Motor neuron (in vitro differentiated cells): ENCODE results near the gene ZNF334. TPM values are rescaled to one million over a fixed set of nuclear protein-coding genes. Genes with fewer than 3 reads are reported as not detected.

Experiments used
- ATAC-seq, 8 experiments: fragments of 200-7000 bp; cut with Tn5 transposase; replicated peaks in 6 of 8; 2 replicates each; pipeline ENCODE4 v1.8.0; 2021; ENCODE audit warnings: mild to moderate bottlenecking in 8 of 8, moderate library complexity in 8 of 8
- H3K27ac ChIP-seq, 2 donors: fragments of 250-450 bp; sonication (Bioruptor Pico); 2 replicates each; pipeline ENCODE4 v1.9.0; 2021; ENCODE audit warnings: antibody characterized with exemption in 2 of 2, mild to moderate bottlenecking in 2 of 2, moderate library complexity in 1 of 2
- H3K4me1 ChIP-seq, 2 donors: fragments of 250-450 bp; sonication (Bioruptor Pico); replicated peaks in 1 of 2; 2 replicates each; pipeline ENCODE4 v1.6.1; 2021; ENCODE audit warnings: antibody characterized with exemption in 2 of 2, mild to moderate bottlenecking in 2 of 2, moderate library complexity in 1 of 2
- H3K4me3 ChIP-seq, 5 donors: fragments of 250-450 bp; sonication (Bioruptor Pico); 2 replicates each; pipeline ENCODE4 v1.9.0; 2021; ENCODE audit warnings: antibody characterized with exemption in 5 of 5, mild to moderate bottlenecking in 5 of 5, moderate library complexity in 4 of 5
- WGBS, 10 experiments: fragments of 450-650 bp; shearing (Covaris generic); methylation state at CpG; one replicate each; pipeline ENCODE4 v1.0.0; 2022; 5-methylcytosine and 5-hydroxymethylcytosine counted together
- in situ Hi-C, 9 experiments: fragments of 400-800 bp; cut with MboI; loops; one replicate each; pipeline ENCODE4 v1.15.0; 2021; ENCODE audit warnings: low sequenced_read_pairs in 9 of 9, low pct_unique_long_range_greater_than_20kb in 2 of 9; ENCODE audit not compliant: unreplicated experiment in 9 of 9
- total RNA-seq, 8 experiments: library from RNA; unstranded; fragments of 300-600 nt; gene quantifications; 2 replicates each; pipeline versions ENCODE4 v1.2.3 to v1.2.4, GENCODE V29; 2022

The ZNF334 gene
- total RNA-seq, 8 experiments from 2014 or later, result 4.0 to 18.2 (median 11.0) TPM

DNA sequence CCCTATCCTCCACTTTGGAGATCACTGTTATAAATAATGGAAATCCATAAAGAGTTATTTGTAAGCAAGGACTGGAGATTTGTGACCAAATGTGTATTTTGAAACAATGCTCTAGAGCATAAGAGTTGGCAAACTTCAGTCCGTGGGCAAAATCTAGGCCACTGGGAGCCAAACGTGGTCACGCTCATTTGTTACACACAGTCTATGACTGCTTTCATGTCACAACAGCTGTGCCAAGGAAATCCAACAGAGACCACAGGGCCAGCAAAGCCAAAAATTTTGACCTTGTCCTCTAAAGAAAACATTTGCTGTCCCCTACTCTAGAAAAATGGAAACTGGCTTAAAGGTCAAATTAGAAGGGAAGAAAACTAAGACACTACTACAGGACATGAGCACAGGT, 7.9 kb downstream of the ZNF334 start:
- no peak overlapping the region for H3K27ac ChIP-seq
- H3K4me3 ChIP-seq, result no peak overlapping the region
- no peak for ATAC-seq
- no peaks in the 10 kb centered on the region for H3K4me1 ChIP-seq
- in situ Hi-C loops, result loop anchor here in 1 of 9 experiments (25.0 kb wide), 1 partner anchor 182 kb away; the partner anchor contains the start of gene TP53RK
- WGBS, 10 experiments, result 58 to 100% (median 93%) methylated on average over 1 to 3 of the region's 3 CpGs; no CpG with 5 or more reads in 2 of the 10 experiments

DNA sequence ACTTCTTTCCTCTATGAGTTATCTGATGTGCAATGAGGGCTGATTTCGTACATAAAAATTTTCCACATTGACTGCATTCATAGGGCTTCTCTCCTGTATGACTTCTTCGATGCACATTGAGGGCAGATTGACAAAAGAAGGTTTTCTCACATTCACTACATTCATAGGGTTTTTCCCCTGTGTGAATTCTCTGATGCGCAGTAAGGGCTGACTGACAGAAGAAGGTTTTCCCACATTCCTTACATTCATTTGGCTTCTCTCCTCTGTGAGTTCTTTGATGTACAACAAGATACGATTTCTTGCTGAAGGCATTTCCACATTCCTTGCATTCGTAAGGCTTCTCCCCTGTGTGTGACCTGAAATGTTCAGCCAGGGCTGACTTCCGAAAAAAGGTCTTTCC, 11.4 kb downstream of the ZNF334 start:
- in situ Hi-C loops, result loop anchor here in 1 of 9 experiments (25.0 kb wide), 1 partner anchor 185 kb away; the partner anchor contains the start of gene TP53RK
- 24 to 100% (median 78%) methylated on average over 1 to 6 of the region's 6 CpGs for WGBS, 10 experiments
- Histone ChIP-seq H3K27ac (no peak overlapping the region), H3K4me1 (no peaks in the 10 kb centered on the region), H3K4me3 (no peak overlapping the region)
- no peak for ATAC-seq

DNA sequence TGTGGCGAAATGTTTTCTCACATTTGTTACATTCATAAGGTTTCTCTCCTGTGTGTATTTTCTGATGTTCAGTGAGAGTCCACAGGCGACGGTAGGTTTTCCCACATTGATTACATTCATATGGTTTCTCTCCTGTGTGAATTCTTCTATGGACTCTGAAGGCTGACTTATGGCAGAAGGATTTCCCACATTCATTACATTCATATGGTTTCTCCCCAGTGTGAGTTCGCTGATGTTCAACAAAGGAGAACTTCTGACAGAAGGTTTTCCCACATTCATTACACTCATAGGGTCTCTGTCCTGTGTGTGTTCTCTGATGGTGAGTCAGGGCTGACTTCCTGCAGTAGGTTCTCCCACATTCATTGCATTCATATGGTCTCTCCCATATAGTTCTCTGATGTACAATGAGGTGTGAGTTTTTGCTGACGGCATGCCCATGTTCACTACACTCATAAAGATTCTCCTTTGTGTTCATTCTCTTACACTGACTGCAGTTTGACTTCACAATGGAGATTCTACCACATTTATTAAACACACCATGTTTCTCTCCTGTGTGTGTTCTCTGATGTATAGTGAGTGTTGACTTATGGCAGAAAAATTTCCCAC, 11.9 kb downstream of the ZNF334 start:
- H3K4me1 ChIP-seq, result no peaks in the 10 kb centered on the region
- in situ Hi-C loops, result loop anchor here in 1 of 9 experiments (25.0 kb wide), 1 partner anchor 186 kb away; the partner anchor contains the start of gene TP53RK
- H3K4me3 ChIP-seq, result no peak overlapping the region
- ATAC-seq, result no peak
- H3K27ac ChIP-seq, result no peak overlapping the region
- WGBS, 10 experiments, result 24 to 97% (median 91%) methylated on average over 2 to 5 of the region's 5 CpGs

DNA sequence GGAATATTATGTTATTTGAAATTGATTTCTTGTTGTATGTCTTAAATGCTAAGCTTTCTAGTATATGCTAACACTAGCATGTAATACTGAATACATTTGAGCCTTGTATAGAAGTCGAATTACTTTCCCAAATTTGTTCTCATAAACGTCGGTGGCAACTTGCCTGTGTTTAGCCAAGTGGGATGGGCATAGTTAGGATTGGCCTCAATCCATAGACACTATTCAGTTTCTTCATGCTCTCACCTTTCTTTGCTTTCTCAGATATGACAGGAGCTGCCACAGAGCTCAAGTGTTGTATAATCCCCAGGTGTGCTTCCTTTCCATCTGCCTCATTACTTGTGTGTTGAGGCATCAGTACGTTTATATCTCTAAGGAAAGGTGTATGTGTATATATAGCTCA, 19.3 kb downstream of the ZNF334 start:
- ATAC-seq, result no peak
- in situ Hi-C loops, result no loop called here
- H3K4me3 ChIP-seq, result no peak overlapping the region
- H3K4me1 ChIP-seq, result no peaks in the 10 kb centered on the region
- H3K27ac ChIP-seq, result no peak overlapping the region
- WGBS, 10 experiments, result 8 to 88% (median 76%) methylated on average over 2 to 4 of the region's 4 CpGs; no CpG with 5 or more reads in 3 of the 10 experiments

DNA sequence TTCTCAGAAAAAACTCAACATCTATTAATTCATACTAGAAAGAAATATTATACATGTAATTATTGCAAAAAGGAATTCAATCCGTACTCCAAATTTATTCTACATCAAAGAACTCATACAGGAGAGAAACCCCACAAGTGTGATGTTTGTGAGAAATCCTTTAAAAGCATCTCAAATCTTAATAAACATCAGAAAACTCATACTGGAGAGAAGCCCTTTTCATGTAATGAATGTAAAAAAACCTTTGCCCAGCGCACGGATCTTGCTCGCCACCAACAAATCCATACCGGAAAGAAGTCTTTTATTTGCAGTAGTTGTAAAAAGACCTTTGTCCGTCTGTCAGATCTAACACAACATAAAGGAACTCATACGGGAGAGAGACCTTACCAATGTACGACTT, 22.0 kb downstream of the ZNF334 start:
- Histone ChIP-seq H3K27ac (no peak overlapping the region), H3K4me1 (no peaks in the 10 kb centered on the region), H3K4me3 (no peak overlapping the region)
- ATAC-seq, result no peak
- WGBS, 10 experiments, result 34 to 97% (median 82%) methylated on average over 1 to 8 of the region's 8 CpGs; no CpG with 5 or more reads in 1 of the 10 experiments
- in situ Hi-C loops, result no loop called here

DNA sequence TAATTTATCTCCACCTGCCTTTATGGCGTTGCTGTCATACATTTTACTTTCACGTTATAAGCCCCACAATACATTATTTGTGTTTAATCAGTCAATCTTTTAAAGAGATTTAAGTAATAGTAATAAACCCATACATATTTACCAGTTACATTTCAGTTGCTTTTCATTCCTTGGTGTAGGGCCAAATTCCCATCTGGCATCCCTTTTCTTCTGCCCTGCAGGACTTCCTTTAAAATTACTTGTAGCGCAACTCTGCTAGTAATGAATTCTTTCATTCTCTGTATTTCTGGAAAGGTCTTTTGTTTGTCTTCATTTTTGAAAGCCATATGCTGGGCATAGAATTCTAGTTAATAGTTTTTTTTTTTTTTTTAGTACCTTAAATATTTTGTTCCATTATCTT, 24.9 kb downstream of the ZNF334 start:
- Histone ChIP-seq H3K4me3 (no peak overlapping the region), H3K4me1 (no peaks in the 10 kb centered on the region), H3K27ac (no peak overlapping the region)
- 12 to 100% (median 86%) methylated on average over 1 to 3 of the region's 3 CpGs; no CpG with 5 or more reads in 1 of the 10 experiments for WGBS, 10 experiments
- in situ Hi-C loops, result no loop called here
- ATAC-seq, result no peak

DNA sequence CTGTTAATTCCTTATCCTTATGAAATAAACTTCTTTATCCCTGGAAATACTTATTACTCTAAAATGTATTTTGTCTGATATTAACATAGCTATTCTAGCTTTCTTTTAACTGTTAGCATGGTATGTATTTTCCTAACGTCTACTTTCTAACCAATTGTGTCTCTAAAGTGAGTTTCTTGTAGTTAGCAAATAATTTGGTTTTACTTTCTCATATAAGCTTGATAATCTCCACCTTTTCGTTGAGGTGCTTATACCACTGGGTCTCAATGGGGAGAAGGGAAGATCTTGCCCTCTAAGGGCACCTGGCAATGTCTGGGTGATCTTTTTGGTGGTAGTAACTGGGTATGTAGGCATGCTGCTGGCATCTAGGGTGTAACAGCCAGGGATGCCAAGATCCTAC, 25.7 kb downstream of the ZNF334 start:
- in situ Hi-C loops, result no loop called here
- H3K4me1 ChIP-seq, result no peaks in the 10 kb centered on the region
- no peak overlapping the region for H3K4me3 ChIP-seq
- no peak for ATAC-seq
- 0 to 87% (median 57%) methylated on average over 1 to 2 of the region's 2 CpGs; no CpG with 5 or more reads in 3 of the 10 experiments for WGBS, 10 experiments
- H3K27ac ChIP-seq, result no peak overlapping the region

DNA sequence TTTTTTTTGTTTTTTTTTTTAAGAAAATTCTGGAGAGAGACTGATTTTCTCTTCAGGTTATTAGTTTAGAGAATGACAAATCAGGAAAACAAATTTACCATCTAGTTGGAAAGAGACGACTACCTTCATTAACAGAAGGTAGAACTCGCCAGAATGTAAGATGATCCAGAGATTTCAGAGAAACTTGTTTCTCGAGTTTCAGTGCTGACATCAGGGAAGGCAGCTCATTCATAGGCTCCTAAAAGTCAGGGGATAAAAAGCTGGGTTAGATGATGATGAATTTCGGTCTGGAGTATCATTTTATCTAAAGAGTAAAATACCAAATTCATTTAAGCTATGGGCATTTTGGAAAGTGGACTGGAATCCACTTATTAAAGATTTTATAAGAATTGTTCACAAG, 27.9 kb downstream of the ZNF334 start:
- no peaks in the 10 kb centered on the region for H3K4me1 ChIP-seq
- H3K4me3 ChIP-seq, result no peak overlapping the region
- in situ Hi-C loops, result no loop called here
- ATAC-seq, result peak in 1 of 8 experiments; percentile 52
- no peak overlapping the region for H3K27ac ChIP-seq
- WGBS, 10 experiments, result 0 to 63% (median 24%) methylated on average over 1 to 4 of the region's 4 CpGs

DNA sequence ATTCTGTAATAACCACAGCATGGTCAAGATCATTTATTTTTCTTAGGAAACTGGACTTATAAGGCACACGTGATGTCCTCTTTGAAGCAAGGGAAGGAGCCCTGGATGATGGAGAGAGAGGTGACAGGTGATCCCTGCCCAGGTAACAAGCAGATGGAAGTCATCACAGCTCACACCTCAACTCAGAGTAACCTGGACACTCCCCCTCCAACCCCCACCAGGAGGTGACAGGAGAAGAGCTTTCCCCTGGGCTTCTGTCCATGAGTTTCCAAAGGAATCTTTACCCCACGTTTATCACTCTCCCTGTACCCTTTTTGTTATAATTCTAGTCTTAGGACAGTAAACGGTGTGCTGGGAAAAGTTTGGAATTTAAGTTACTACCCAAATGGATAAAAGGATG, 28.4 kb downstream of the ZNF334 start:
- Histone ChIP-seq H3K4me1 (no peaks in the 10 kb centered on the region), H3K4me3 (no peak overlapping the region), H3K27ac (no peak overlapping the region)
- WGBS, 10 experiments, result 0 to 100% (median 68%) methylated on average over 1 to 3 of the region's 3 CpGs; no CpG with 5 or more reads in 1 of the 10 experiments
- ATAC-seq, result no peak
- in situ Hi-C loops, result no loop called here

DNA sequence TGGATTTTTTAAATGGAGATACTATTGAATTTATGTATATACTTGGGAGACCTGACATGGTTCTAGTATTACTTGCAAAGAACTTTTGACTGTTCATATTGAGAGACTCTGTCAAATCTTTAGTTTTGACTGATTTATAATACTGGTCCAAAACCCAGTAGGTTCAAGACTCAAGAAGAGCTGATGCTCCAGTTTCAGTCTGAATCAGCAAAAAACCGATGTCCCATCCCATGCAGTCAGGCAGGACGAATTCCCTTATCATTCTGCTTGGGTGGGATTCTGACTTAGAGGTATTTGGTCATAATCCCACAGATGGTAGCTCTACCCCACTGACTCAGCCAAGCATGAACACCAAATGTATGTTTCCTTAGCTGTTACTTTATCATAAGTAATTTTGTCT, 29.5 kb downstream of the ZNF334 start:
- no peak for ATAC-seq
- WGBS, 10 experiments, result 0 to 100% (median 65%) methylated on average over 1 to 2 of the region's 2 CpGs; no CpG with 5 or more reads in 2 of the 10 experiments
- Histone ChIP-seq H3K27ac (no peak overlapping the region), H3K4me1 (no peaks in the 10 kb centered on the region), H3K4me3 (no peak overlapping the region)
- in situ Hi-C loops, result no loop called here

DNA sequence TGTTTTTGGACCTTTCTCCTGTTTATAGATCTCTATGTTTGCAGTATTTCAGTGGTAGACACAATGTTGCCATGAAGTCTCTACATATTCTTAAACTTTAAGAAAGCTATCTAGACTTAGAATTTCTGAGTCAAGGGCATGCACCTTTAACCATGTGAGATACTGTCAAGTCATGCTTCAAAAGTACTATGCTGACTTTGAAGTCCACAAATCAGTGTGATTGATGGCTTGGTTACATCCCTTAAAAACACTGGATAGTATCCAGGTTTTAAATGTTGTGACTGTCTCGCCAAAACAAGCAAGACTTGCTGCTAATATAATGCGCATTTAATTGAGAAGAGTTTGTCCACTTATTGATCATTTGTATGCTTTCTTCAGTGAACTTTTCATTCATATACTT, 30.5 kb downstream of the ZNF334 start:
- in situ Hi-C loops, result no loop called here
- no peak overlapping the region for H3K27ac ChIP-seq
- peak in 1 of 8 experiments; percentile 18 for ATAC-seq
- no peak overlapping the region for H3K4me3 ChIP-seq
- no peaks in the 10 kb centered on the region for H3K4me1 ChIP-seq
- WGBS, 10 experiments, result 17 to 100% (median 72%) methylated on average over 1 to 2 of the region's 2 CpGs; no CpG with 5 or more reads in 1 of the 10 experiments

DNA sequence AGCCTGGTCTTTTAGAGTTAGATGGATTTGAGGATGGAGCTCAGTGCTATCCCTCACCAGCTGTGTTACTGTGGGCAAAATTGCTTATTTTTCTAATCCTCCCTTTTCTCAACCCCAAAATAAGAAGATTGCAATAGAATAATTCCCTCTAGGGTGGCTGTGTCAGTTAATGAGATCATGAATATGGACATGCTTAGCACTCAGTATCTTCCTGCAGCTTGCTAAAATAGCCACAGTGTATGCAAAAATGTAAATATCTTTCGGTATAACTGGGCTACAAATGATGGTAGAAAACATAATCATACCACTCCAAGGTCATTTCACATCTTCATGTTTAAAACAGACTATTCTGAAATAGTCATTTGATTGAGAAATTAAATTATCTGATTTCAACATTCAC, 35.7 kb downstream of the ZNF334 start:
- Histone ChIP-seq H3K4me1 (no peaks in the 10 kb centered on the region), H3K27ac (no peak overlapping the region), H3K4me3 (no peak overlapping the region)
- ATAC-seq, result peak in 3 of 8 experiments; percentile 59 to 76 (median 72)
- WGBS, 10 experiments, result 0 to 67% (median 50%) methylated on average over 1 of the region's 1 CpG; no CpG with 5 or more reads in 3 of the 10 experiments
- in situ Hi-C loops, result no loop called here

DNA sequence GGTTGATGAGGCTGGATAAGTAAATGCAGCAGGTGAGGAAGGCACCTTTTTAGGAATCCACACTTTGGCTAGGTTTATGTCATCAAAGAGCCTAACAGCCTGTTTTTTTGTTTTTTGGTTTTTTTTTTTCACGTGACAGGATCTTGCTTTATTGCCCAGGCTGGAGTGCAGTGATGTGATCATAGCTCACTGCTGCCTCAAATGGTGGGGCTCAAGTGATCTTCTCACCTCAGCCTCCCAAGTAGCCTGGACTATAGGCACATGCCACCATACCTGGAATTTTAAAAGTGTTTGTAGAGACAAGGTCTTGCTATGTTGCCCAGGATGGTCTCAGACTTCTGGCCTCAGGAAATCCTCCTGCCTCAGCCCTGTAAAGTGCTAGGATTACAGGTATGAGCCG, 36.1 kb downstream of the ZNF334 start:
- Histone ChIP-seq H3K4me3 (no peak overlapping the region), H3K4me1 (no peaks in the 10 kb centered on the region), H3K27ac (no peak overlapping the region)
- 0 to 100% (median 75%) methylated on average over 1 to 2 of the region's 2 CpGs; no CpG with 5 or more reads in 5 of the 10 experiments for WGBS, 10 experiments
- in situ Hi-C loops, result no loop called here
- peak in 2 of 8 experiments; percentile 18 to 34 for ATAC-seq

DNA sequence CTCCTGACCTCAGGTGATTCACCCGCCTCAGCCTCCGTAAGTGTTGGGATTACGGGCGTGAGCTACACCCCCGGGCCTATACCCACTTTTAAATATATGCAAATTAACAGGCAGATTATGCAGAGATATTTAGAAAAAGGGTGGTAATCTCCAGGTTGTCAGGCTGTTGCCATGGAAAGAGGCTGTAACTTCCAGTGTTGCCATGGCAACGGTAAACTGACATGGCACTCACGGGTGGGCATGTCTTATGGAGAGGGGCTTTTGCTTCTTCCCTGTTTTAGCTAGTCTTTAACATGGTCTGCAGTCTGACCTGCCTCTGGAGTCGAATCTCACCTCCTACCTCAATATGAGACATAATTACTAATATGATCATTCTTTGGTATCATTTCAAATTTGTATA, 44.9 kb downstream of the ZNF334 start:
- no peak overlapping the region for H3K27ac ChIP-seq
- 0 to 100% (median 63%) methylated on average over 1 to 6 of the region's 8 CpGs; no CpG with 5 or more reads in 2 of the 10 experiments for WGBS, 10 experiments
- no peak overlapping the region for H3K4me3 ChIP-seq
- in situ Hi-C loops, result no loop called here
- ATAC-seq, result no peak
- no peaks in the 10 kb centered on the region for H3K4me1 ChIP-seq
